Lower leg skin (tissue), 4 donors: ENCODE measurements around the gene DAB2IP. TPM values are rescaled to one million over a fixed set of nuclear protein-coding genes. Genes with fewer than 3 reads are reported as not detected.

Experiments
- DNase-seq, 2 donors: peaks; one replicate each; pipeline ENCODE4 v3.0.0-alpha.2; 2019; ENCODE audit warnings: low spot score in 2 of 2
- H3K4me3 ChIP-seq: fragments of 200-600 bp; sonication (generic); 2 replicates; pipeline ENCODE4 v1.5.1; 2017; ENCODE audit warnings: mild to moderate bottlenecking, low read depth; ENCODE audit not compliant: poor library complexity, severe bottlenecking
- POLR2A ChIP-seq, 2 donors: fragments of 450-650 bp; IDR thresholded peaks; one replicate each; pipeline ENCODE4 v1.6.1; 2016 to 2017; ENCODE audit warnings: antibody characterized with exemption in 2 of 2, mild to moderate bottlenecking in 1 of 2, moderate library complexity in 1 of 2
- WGBS, 2 donors: methylation state at CpG; one replicate each; pipeline ENCODE4 v1.1.5; 2018; 5-methylcytosine and 5-hydroxymethylcytosine counted together
- intact Hi-C: fragments of 100-400 bp; cut with DNase I; formaldehyde crosslinking; loops from one replicate; pipeline ENCODE4 v1.15.0; 2023; ENCODE audit warnings: low total_unique reads
- total RNA-seq, 4 donors: library from RNA; depleted of rRNA; stranded (reverse); fragments of >200 nt; gene quantifications; one replicate each; pipeline ENCODE4 v1.1.0, GENCODE V29; 2016
- TF ChIP-seq, protein P1 (sequence below), 3 donors: fragments of 450-650 bp; IDR thresholded peaks; one replicate each; pipeline ENCODE4 v1.5.1; 2016; ENCODE audit warnings: antibody characterized with exemption in 3 of 3, mild to moderate bottlenecking in 3 of 3, moderate library complexity in 2 of 3

The DAB2IP gene
- total RNA-seq, 4 donors from 2014 or later: 42.5 to 68.0 (median 57.0) TPM

DNA sequence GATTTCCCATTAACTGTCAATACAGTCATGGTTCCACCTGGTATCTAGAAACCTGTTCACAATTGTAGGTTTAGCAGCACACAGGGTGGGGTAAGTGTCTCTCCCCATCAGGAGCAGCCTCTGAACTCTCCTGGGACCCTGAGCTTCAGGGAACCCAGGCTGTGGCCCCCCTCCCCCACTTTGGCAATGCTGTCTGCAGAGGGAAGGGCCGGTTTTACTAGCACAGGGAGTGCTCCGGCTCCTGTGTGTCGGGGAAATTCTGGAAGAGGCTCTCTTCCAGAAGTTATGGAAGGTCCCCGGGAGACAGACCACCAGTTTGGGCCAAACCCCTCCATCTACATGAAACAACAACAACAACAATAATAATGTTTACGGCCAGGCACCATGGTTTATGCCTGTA is 9.9 kb downstream of the DAB2IP start:
- WGBS, 2 donors: 88 to 92% methylated on average over 5 of the region's 5 CpGs
- intact Hi-C loops: no loop called here
- TF ChIP-seq POLR2A (IDR thresholded peaks at IDR 0.05): no peak
- TF ChIP-seq, protein P1, sequence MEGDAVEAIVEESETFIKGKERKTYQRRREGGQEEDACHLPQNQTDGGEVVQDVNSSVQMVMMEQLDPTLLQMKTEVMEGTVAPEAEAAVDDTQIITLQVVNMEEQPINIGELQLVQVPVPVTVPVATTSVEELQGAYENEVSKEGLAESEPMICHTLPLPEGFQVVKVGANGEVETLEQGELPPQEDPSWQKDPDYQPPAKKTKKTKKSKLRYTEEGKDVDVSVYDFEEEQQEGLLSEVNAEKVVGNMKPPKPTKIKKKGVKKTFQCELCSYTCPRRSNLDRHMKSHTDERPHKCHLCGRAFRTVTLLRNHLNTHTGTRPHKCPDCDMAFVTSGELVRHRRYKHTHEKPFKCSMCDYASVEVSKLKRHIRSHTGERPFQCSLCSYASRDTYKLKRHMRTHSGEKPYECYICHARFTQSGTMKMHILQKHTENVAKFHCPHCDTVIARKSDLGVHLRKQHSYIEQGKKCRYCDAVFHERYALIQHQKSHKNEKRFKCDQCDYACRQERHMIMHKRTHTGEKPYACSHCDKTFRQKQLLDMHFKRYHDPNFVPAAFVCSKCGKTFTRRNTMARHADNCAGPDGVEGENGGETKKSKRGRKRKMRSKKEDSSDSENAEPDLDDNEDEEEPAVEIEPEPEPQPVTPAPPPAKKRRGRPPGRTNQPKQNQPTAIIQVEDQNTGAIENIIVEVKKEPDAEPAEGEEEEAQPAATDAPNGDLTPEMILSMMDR (IDR thresholded peaks at IDR 0.05): no peak
- no peak overlapping the region for H3K4me3 ChIP-seq
- no peak for DNase-seq

DNA sequence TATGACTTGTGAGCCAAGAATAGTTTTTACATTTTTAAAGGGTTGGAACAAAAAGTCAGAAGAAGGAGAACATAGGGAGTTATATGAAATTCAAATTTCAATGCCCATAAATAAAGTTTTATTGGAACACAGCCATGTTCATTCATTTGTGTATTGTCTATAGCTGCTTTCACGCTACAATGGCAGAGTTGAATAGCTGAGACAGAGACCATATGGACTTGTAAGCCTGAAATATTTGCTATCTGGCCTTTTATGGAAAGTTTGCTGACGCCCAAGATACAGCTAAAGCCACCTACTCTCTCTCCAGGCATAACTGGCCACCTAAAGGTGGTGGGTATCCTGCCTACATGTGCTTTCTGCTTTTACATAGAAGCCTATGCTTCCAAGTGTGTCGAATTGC is 10.9 kb downstream of the DAB2IP start:
- no peak for TF ChIP-seq POLR2A (IDR thresholded peaks at IDR 0.05)
- TF ChIP-seq, protein P1 (IDR thresholded peaks at IDR 0.05): no peak
- no peak for DNase-seq
- no peak overlapping the region for H3K4me3 ChIP-seq
- intact Hi-C loops: no loop called here
- 80 to 86% methylated on average over 3 of the region's 3 CpGs for WGBS, 2 donors

DNA sequence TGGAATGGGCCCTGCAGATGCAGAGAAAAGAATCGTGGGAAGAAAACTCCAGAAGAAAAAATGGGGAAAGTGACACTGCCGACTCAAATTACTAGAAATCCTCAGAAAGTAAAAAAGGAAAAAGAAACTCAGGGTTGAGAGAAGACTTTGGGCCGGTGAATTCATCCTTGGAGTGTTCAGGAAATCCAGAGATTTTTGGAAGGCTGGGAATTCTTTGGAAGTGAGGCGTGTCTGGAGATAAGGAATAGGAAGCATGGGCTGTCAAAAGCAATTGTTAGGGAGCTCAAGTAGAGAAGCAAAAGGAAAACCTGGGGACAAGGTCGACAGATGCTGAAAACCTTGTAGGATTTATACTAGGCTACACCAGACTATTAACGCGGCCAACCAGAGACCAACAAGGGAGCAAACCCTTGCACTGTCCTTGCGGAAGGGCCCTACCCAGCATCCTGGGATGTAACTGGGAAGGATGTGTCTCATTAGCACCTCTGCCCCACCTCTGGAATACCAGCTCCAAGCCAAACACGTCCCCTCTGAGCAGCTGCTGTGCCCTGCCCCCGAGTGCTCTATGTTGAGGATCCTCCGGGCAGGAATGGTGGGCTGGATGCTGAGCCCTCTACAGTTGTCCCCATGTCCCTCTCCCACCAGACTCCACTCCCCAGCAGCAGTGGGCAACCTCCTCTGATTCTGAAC is 11.6 kb downstream of the DAB2IP start:
- H3K4me3 ChIP-seq: no peak overlapping the region
- 78 to 87% methylated on average over 11 of the region's 11 CpGs for WGBS, 2 donors
- TF ChIP-seq, protein P1 (IDR thresholded peaks at IDR 0.05): no peak
- TF ChIP-seq POLR2A (IDR thresholded peaks at IDR 0.05): no peak
- no peak for DNase-seq
- intact Hi-C loops: no loop called here

DNA sequence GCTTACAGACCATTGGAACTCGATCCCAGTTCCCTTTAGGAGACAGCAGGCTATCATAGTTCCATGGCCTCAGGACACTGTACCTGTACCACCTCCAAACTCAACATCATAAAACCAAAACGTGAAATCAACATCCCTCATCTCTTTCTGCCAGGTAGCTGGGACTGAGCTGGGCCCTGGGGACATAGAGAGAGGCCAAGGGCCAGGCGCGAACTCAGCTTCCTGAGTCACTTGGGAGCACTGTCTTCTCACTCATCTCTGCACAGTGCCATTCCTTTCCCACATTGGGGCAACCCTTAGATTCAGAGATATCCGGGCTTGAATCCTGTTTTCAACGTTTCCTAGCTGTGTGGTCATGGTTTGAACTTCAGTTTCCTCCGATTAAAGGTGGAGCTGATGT is 12.2 kb downstream of the DAB2IP start:
- DNase-seq: no peak
- H3K4me3 ChIP-seq: no peak overlapping the region
- 65 to 70% methylated on average over 7 of the region's 7 CpGs for WGBS, 2 donors
- intact Hi-C loops: no loop called here
- TF ChIP-seq, protein P1 (IDR thresholded peaks at IDR 0.05): no peak
- no peak for TF ChIP-seq POLR2A (IDR thresholded peaks at IDR 0.05)

DNA sequence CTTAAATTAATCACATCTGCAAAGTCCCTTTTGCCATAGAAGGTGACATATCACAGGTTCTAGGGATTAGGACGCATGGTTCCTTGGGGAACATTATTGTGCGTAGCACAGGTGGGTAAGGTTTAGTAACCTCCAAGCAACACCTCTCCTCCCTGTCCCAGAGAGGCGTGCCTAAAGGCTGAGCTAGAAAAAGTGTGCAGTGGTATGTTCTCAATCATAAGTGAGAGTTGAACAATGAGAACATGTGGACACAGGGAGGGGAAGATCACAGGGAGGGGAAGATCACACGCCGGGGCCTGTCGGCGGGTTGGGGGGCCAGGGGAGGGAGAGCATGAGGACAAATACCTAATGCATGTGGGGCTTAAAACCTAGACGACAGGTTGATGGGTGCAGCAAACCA is 14.9 kb downstream of the DAB2IP start:
- intact Hi-C loops: no loop called here
- 72 to 77% methylated on average over 8 of the region's 8 CpGs for WGBS, 2 donors

More for the DNA sequence above, 14.9 kb downstream of the DAB2IP start:
- TF ChIP-seq, protein P1 (IDR thresholded peaks at IDR 0.05): no peak
- no peak for TF ChIP-seq POLR2A (IDR thresholded peaks at IDR 0.05)
- no peak for DNase-seq
- no peak overlapping the region for H3K4me3 ChIP-seq
